Ecto neural progenitor cell (in vitro differentiated cells): ENCODE data around the gene PURA.
"Not testable (repeated sequence)": the region's sequence is repeated elsewhere in the genome, so short reads cannot be mapped to it uniquely, and the experiment has no call there.

Experiments
- DNase-seq: peaks from one replicate; pipeline ENCODE4 v3.0.0-alpha.2; 2018; ENCODE audit warnings: low spot score

The PURA gene

DNA sequence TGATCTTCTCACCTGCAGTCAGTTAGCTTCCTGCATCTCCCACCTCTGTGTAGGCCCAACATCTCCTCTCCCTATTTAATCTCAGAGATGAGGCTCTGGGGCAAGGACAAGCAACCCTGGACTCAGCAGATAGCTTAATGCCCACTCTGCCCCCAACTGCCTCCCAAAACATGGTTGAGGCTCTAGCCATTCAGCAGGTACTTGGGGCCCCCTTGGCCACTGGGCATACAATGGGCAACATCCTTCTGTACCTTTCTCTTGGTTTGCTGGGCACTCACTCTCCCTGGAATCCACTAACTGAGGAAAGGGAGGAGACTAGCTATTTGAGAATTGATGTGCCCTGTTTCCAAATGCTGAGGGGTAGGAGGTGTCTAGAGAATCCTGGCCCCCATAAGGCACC, 21.2 kb downstream of the PURA start:
- no peak for DNase-seq

DNA sequence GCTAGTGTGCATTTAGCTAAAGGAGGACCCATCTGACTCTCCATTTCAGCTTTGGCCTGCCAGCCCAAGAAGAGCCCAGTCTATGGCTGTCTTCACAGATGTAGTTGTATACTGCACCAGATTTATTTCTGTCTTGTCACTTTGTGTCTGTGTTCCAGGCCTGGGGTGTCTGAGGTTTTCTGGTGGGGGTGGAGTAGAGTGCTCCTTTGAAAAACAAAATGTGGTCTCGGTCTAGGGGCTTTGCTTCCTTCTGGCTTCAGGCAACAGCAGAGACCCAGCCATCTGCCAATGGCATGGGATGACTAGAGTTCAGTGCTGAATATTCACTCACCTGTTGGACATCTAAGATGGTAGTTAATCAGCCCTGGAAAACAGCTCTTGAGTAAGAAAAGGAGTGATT, 22.7 kb downstream of the PURA start:
- DNase-seq, result no peak

DNA sequence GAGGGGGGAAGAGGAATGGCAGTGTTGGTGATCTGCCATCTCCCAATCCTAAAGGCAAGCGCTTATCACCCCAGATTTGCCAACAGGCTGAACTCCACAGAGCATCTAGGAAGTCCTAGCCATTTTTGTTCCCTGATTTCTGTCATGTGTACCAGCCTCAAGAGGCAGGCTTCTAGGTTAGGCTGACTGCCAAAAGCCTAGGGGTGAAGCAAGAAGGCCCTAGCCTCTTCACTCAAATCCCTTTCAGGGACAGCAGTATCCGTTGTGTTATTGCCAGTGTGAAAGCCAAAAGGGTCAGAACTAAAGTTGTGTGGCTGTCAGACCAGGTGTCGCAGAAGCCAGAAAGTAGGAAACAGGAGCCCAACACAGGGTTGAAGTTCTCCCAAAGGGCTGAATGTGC, 26.5 kb downstream of the PURA start:
- no peak for DNase-seq

DNA sequence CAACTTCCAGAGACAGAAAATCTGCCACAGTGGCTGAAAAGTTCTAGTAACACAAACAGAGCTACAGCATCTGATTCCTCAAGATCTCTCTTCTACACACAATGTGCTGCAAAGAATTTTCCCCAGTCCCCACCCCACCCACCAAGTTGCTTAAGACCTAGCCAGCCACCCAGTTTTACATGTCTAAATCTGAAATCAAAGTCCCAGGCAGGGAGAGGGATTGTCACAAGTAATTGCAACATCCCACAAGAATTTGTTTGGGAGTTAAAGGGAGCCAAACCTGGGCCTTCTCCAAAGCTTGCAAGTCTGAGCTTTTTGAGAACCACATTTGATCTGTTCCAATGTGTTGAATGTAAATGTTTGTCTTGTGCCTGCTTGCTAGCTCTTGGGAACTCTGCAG, 27.3 kb downstream of the PURA start:
- DNase-seq, result no peak

DNA sequence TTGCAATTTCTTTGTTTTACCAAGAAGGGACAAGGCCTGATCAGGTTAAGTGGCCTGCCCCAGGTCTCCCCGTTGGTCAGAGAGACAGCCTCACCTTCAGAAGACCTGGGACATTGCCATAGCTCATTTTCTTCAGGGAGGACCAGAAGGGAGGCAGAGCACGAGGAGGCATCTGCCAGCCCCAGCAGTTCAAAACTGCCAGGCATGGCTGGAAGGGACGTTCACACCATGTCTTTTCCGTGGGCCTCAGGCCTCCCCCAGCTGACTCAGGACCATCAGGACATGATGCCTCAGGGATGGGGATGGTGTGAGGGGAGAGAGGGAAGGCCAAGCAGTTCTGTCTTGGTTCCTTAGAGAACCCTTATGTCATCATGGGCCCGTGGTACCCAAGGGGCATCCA, 28.3 kb downstream of the PURA start:
- DNase-seq, result no peak

DNA sequence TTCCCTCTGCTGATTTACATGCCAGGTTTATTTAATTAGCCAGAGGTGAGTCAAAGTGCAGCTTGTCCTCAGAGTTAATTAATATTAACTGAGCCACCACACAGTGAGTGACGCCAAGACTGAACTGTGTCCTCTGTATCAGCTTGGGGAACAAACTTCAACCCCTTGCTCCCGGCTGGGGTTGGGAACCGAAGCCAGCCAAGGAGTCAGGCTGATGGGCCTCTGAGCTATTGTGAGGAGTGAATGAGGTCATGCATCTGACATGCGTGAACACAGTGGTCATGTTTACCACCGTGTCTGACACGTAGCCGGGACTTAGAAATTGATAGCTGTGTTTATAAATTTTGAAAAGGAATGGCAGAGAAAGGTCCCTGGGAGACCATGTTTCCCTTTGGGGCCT, 28.9 kb downstream of the PURA start:
- no peak for DNase-seq

DNA sequence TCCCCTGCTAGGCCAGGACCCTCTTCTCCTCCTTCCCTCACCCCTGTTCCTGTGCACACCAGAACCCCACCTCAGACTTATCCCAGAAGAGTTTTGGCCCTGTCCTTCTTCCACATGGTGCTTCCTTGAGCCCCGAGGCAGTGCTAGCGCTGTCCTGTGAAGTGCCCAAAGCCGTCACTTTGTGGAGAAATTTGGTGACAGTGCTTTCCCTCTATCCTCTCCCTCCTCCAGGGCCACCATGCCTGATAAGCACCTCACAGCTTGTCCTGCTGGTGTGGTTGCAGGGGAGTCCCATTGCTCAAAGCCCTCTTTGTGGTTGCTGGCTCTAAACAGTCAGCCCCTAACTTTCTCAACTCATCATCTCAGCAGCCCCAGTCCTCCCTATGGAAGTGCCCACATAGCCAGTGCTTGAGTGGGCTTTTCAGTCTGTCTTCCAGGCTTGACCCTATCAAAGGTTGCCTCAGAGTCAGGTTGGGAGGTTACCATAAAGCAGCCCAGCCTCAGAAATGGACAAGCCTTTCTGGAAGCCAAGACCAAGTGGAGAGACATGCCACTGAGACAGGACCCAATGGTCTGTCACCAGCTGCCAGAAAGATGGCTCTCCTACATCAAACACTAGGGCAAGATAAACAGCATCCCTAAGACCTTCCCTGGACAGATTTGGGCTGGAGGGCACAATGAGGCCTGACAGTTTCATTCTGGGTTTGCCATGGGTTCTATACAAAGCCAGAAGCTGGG, 29.8 kb downstream of the PURA start:
- no peak for DNase-seq

DNA sequence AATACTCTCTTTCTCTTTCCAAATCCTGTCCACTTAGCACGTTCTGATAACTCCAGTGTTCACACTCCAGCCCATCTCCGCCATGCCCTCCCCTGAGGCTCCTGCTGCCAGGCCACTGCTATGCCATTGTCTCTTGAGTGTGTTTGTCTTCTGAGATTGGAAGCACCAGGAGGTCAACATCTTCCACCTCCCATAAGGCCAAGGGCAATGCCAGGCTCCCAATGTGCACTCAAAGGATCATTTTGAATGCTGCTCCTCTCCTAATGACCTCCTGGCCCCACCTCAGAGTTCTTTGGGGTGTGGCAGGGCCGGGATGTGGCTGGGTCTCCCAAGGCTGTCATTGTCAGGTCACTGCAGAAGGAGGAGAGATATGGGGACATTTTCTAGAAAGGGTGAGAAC, 31.3 kb downstream of the PURA start:
- DNase-seq, result no peak

DNA sequence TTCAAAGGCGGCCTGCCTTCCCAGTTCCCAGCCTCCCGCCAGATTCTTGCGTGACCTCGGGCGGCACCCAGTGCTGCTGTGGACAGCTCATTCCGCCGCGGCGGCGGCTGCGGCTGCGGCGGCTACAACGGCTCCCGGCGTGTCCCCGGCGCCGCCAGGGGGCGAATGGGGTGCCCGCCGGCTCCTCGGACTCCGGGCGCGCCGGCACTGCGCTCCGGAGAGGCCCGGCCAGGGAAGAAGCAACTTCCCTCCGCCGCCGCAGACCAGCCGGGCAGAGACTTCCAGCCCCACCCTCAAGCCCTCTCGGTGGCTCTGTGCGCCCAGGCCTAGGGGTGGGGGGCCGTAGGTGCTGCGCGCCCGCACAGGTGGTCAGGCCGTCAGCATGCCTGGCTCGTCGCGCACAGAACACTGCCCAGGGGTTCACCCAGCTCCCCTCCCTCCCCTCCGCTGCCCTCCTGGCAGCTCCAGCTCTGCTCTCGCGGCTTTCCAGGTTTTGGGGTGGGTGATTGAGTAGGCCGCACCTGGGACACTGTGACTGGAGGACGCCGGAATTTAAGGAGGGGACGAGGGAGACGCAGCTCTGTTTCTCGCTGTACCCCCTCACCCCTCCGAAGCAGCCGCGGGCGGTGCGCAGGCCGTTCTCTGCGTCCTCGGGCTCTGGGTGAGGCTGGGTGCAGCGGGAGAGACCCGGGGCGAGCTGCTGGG, 32.1 kb downstream of the PURA start:
- peak; percentile 82 for DNase-seq

DNA sequence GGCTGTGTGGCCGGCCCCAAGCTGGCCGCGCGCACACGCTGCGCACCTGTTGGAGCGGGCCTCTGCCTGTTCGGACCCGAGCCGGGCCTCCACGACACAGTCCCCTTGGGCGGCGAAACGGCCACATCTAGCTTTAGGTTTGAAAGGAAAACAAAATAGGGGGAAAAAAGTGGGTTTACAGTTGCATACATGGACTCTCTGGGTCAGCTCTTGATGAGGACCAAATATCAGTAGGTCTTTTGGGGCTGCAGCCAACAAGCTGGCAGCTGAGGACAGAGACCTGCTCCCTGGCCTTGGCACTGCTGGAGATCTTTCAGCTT, 32.6 kb downstream of the PURA start:
- DNase-seq, result no peak

DNA sequence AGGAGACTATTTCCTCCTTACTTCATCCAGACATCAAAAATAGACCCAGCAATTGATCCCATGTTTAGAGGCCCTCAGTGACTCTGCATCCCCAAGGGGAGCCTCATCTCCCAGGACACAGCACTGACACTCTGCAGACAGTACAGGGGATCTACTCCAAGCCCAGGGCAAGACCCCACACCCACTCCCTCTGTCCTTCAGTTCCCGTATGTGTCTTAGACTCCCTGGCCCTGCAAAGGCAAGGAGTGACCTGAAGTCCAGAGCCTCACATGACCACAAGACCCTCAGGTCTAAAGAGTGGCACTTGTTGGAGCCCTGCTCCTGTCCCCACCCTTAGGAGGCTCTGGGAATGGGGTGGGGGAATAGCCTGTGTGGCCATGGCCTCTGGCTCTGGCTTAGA, 33.6 kb downstream of the PURA start:
- no peak for DNase-seq

DNA sequence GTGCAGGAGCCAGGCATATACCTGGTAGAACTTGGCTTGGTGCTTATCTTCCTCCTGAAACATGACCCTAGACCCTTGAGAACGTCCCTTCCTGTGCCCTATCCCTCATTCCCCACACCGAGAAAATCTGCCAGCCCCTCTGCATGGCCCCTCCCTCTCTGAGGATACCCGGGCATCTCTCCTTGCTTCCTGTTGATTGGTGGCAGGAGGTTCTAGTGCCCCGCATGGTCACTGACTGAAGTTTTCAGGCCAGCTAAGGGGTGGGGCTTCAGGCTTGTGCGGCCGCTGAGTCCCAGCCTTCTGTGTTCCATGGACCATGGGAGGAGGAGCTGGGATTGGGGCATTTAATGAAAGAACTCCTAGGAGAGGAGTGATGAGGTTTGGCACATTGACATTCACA, 34.6 kb downstream of the PURA start:
- no peak for DNase-seq

DNA sequence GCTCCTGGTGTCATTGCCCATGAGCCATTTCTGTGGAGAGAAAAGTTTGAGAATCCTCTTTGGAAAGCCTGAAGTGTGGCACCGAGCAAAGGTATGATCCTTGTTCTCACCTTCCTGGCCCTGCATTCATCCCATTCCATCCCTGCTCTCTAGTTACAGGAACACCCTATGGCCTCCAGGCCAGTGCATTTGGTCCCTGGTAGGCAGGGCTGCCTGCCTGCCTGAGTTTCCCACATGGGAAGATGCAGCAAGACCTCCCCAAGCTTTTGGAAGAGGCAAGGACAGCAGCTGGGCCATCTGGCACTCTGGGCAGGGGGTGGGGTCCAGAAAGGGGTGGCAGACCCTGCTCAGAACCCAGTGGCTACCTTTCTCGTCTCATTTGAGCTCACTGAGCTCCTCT, 36.3 kb downstream of the PURA start:
- no peak for DNase-seq

DNA sequence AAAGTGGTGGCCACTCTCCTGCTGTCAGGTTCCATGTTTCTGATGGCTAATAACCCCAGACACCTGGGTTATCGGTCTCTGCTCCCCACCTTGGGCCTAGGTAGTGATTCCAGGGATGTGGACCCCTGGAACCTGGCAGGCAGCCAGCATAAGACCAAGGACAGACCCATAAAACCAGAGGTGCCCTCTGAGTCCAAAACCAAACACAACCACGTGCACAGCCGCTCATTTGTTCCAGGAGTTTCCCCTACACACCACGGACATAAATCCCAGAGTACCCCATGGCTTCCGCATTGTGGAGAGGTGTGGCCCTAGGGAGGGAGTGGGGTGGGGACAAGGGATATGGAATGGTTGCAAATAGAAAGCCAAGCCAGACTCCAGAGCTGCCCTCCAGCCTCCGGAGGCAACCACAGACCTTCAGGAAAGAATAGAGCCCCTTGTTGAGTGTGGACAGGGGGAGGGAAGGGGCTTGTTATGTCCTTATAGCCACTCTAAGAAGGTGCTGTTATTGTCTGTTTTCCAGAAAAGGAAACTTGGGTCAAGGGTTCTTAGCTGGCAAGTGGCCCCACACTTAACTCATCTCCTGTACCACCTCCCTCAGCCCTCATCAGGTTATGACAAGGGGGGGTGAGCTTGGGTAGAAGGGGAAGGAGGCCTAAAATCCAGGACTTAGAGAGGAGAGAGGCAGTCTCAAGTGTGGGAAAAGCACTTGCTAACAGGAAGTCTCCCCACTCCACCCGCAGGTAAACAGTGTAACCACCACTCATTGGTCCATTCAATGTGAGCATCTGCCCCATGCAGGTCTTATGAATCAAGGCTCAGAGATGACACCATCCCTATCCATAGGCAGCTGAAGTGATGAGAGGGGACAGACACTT, 37.5 kb downstream of the PURA start:
- no peak for DNase-seq

DNA sequence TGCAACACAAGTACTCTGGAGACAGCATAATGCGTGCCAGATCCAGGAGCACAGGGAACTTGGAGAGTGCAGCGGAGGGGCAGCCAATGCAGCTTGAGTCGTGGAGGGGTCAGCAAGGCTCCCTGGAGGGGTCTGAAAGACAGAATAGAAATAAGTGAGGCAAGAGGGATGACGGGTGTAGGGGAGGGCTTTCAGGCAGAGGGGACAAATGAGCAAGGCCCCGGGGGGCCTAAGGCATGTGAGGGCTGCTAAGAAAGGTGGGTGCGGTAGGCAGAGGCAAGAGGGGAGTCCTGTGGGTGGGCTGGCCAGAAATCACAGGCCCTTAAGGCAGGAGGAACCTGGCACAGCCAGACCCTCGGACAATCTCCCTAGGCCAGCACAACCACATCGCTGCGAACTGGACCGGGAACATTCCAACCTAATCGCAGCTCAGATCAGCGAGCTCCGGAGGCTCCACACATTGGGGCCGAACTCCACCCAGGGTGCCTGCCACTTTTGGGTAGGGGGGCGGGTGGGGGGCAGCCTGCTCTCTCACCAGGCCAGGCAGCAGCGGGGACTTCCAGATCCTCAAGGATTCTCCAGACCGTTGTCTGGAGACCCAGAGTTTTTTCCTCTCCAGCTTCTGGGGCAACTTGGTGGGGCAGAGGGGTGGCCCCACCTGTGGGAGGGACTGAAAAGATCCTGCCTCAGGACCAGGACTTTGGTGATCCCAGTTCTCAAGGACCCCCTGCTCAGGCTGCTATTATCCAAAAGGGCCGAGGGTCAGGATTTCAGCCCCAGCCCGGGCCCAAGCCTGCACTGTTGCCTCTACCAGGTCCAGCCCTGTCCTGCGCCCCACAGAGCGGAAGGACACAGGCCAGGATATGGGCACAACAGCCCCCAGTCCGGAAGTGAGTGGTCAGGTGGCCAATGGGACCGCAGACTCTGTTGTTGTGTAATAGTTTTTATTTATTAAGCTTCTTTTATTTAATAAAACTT, 38.4 kb downstream of the PURA start:
- DNase-seq, result no peak

DNA sequence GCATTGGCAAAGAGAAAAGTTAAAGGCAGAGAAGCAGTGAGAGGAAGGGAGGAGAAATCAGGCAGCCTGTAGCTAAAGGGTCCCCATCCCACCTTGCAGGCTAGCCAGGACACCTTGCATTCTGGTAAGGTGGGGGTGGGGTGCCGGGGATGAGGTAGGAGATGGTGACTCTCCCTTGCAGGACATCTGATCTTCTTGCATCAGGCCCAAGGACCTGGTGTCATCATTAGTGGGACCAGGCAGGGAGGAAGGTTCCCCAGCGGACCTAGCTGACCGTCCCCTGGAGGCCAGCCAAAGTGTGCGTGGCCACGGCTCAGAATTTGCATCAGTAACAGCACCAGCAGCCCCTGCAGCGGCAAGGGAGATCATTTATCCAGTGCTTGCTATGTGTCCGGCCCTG, 39.3 kb downstream of the PURA start:
- no peak for DNase-seq

DNA sequence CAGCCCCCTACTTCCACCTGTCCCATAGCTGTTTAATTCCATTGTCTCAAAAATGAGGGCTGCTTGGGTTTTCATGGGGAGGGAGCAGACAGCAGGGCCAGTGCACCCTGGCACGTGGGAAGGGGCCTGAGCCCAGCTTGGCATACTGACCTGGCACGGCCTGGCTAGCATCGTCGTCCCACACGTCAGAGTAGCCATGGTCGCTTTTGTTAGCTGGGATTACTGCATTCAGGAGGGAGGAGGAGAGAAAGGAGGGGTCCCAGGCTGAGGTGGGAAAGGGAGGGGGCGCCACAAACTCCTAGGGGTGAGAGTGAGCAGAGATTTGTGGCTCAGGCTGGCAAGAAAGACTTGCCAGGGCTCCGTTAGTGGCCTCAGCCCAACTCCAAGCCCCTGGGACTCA, 40.0 kb downstream of the PURA start:
- no peak for DNase-seq

DNA sequence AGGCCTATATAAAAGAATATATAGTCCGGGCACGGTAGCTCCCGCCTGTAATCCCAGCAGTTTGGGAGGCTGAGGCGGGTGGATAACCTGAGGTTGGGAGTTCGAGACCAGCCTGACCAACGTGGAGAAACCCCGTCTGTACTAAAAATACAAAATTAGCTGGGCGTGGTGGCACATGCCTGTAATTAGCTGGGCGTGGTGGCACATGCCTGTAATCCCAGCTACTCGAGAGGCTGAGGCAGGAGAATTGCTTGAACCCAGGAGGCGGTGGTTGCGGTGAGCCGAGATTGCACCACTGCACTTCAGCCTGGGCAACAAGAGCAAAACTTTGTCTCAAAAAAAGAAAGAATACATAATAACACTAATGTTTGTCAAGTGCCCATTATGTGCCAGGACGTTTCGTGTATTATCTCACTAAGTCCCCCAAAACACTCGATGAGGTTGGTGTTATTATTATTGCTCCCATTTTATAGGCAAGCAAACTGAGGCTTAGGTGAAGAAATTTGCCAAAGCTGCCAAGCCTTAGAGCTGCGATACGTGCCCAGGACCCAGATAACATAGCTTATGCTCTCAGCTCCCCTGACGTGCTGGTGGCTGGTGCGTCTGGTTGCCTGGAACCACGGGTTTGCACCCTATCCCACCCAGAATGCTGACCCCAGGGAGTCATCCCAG, 40.9 kb downstream of the PURA start:
- not testable (repeated sequence) for DNase-seq

DNA sequence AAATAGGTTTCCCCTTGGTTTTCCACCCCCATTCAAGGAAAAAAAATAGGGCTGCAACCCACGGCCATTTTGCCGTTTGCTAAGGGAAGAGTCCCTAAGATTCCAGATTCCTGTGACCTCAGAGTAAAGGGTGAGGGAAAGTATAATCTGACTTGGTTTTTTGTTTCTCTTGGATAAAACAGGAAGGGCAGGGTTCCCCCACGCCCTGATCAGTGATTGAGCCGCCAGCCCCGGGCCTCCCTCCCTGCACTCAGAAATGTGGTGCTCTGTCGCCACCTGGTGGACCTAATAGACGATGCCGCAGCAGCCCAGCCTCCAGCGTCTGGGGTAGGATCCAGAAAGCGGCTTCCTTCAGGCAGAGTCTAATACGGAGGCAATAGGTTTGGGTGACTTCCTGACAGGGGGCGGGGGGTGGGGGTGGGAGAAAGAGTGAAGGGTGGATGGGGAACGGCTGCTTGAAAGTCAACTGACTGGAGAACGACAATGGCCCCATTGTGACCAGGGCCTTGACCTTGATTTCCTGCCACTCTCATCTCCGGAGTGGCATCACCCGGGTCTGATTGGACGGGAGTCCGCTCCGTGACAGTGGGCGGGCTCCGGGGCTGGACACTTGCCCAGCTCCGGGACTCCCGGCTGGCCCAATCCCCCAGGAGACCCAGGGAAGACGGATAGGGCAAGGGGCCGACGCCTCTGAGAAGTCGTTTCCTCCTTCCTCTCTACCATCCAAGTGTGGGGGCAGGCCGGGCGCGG, 43.3 kb downstream of the PURA start:
- DNase-seq, result peak; percentile 92
